ENCODE measurements around the gene KCND3. TPM values are rescaled to one million over a fixed set of nuclear protein-coding genes. Genes with fewer than 3 reads are reported as not detected.

KCND3 gene
- total and polyA plus RNA-seq, 2 donors (not counting 3 experiments of a cell fraction or from before 2014, with no cell fraction given): 0.03 TPM; not detected in 1

- no peaks in the 10 kb centered on the region for H3K9me3 ChIP-seq (replicated peaks; ENCODE audit: control insufficient read depth, insufficient read depth, low read length)
- TF ChIP-seq POLR2AphosphoS5 (IDR thresholded peaks at IDR 0.05; ENCODE audit: insufficient read depth, low read depth, low read length) (no peak), MYC (IDR thresholded peaks at IDR 0.05; ENCODE audit: low read depth, low read length) (no peak), JUN (IDR thresholded peaks at IDR 0.05; ENCODE audit: borderline replicate concordance, insufficient read depth, insufficient read length, low read depth) (no peak), FOS (IDR thresholded peaks at IDR 0.05; ENCODE audit: borderline replicate concordance, insufficient read depth, low read length) (no peak), POLR2A (IDR thresholded peaks at IDR 0.05; ENCODE audit: low read depth, low read length) (no peak), CTCF (IDR thresholded peaks at IDR 0.05; ENCODE audit: extremely low read depth in 1 of 2, insufficient read depth in 1 of 2, low read depth in 1 of 2, low read length in 2 of 2) (no peak), GATA2 (IDR thresholded peaks at IDR 0.05; ENCODE audit: insufficient read depth, insufficient read length, low read depth, low read length) (no peak), EZH2 (IDR thresholded peaks at IDR 0.05; ENCODE audit: borderline replicate concordance, low read depth, low read length, severe bottlenecking) (no peak)
- TF ChIP-seq, protein P1, sequence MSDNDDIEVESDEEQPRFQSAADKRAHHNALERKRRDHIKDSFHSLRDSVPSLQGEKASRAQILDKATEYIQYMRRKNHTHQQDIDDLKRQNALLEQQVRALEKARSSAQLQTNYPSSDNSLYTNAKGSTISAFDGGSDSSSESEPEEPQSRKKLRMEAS (IDR thresholded peaks at IDR 0.05; ENCODE audit: insufficient read depth, insufficient read length): no peak
- POLR2A ChIA-PET: no interaction called here
- H3K4me2 ChIP-seq (ENCODE audit: insufficient read depth, low read length): no peak overlapping the region
- peaks cover 0 to 5% of the 10 kb centered on the region in 2 experiments for H3K27me3 ChIP-seq (ENCODE audit: control insufficient read depth in 2 of 2, insufficient read depth in 2 of 2, low read length in 2 of 2)
- FAIRE-seq (no peak), DNase-seq (ENCODE audit: low read depth, low spot score) (no peak)
- BruUV-seq (replicated peaks): no TSS peak
- H3K27ac ChIP-seq (ENCODE audit: insufficient read depth, low read depth, low read length): no peak overlapping the region
- no peak overlapping the region for H2AFZ ChIP-seq (ENCODE audit: low read depth, low read length)
- no peaks in the 10 kb centered on the region for H3K4me1 ChIP-seq (ENCODE audit: control insufficient read depth, extremely low read depth, insufficient read depth, low read length)
- CTCF ChIA-PET: no interaction called here
- H3K4me3 ChIP-seq (replicated peaks in 1 of 3; ENCODE audit: insufficient read depth in 1 of 3, low read depth in 1 of 3, low read length in 3 of 3): no peak overlapping the region
- no peaks in the 10 kb centered on the region for H4K20me1 ChIP-seq (replicated peaks; ENCODE audit: control insufficient read depth, extremely low read depth, insufficient read depth, low read length)
- H3K79me2 ChIP-seq (ENCODE audit: control insufficient read depth, insufficient read depth, low read length): no peaks in the 10 kb centered on the region
- dilution Hi-C loops (cut with MboI; ENCODE audit: extremely low pct_ligation_motif_present, low sequenced_read_pairs) (no loop called here), intact Hi-C loops (cut with micrococcal nuclease) (no loop called here)
- no peak overlapping the region for H3K9ac ChIP-seq (replicated peaks; ENCODE audit: extremely low read depth, insufficient read depth, low read length)
- no peaks in the 10 kb centered on the region for H3K9me1 ChIP-seq (replicated peaks; ENCODE audit: control insufficient read depth, extremely low read depth, insufficient read depth, low read length)
- no peaks in the 10 kb centered on the region for H3K36me3 ChIP-seq (ENCODE audit: control insufficient read depth in 2 of 2, extremely low read depth in 1 of 2, insufficient read depth in 2 of 2, low read length in 2 of 2)
These were observed 106.9 kb downstream of the KCND3 start for GRCh38 chr1:111882559-111882958.

Measured in endothelial cell of umbilical vein (primary cell).